Measurements from ENCODE around the gene CD19.

Gene CD19

GRCh38 chr16:28891964-28892890, 39.5 kb upstream of the CD19 start:
- DNase-seq (ENCODE audit: low read depth, low spot score): no peak
- TF ChIP-seq CTCF (IDR thresholded peaks at IDR 0.05; ENCODE audit: insufficient read depth, low read length, missing control alignments): no peak
- CTCF ChIA-PET: no interaction called here
- no peak overlapping the region for H3K4me3 ChIP-seq (ENCODE audit: low read depth, low read length)
- POLR2A ChIA-PET: no interaction called here

- H3K4me3 ChIP-seq (ENCODE audit: low read depth, low read length): no peak overlapping the region
- no peak for TF ChIP-seq CTCF (IDR thresholded peaks at IDR 0.05; ENCODE audit: insufficient read depth, low read length, missing control alignments)
- CTCF ChIA-PET: no interaction called here
- no peak for DNase-seq (ENCODE audit: low read depth, low spot score)
- POLR2A ChIA-PET: no interaction called here
Observed at GRCh38 chr16:28893291-28893690, 38.5 kb upstream of the CD19 start.

- TF ChIP-seq CTCF (IDR thresholded peaks at IDR 0.05; ENCODE audit: insufficient read depth, low read length, missing control alignments): no peak
- no peak for DNase-seq (ENCODE audit: low read depth, low spot score)
- POLR2A ChIA-PET: no interaction called here
- CTCF ChIA-PET: no interaction called here
- H3K4me3 ChIP-seq (ENCODE audit: low read depth, low read length): no peak overlapping the region
Observed at GRCh38 chr16:28895609-28896008, 36.2 kb upstream of the CD19 start.

GRCh38 chr16:28897826-28898225, 33.9 kb upstream of the CD19 start:
- CTCF ChIA-PET: interaction anchor here (1.4 kb wide), 1 partner anchor 24 kb away, joined by 3 read pairs; no protein-coding TSS in a partner anchor
- POLR2A ChIA-PET: no interaction called here
- H3K4me3 ChIP-seq (ENCODE audit: low read depth, low read length): no peak overlapping the region
- no peak for DNase-seq (ENCODE audit: low read depth, low spot score)
- TF ChIP-seq CTCF (IDR thresholded peaks at IDR 0.05; ENCODE audit: insufficient read depth, low read length, missing control alignments): no peak

- DNase-seq (ENCODE audit: low read depth, low spot score): no peak
- no peak overlapping the region for H3K4me3 ChIP-seq (ENCODE audit: low read depth, low read length)
- POLR2A ChIA-PET: no interaction called here
- no peak for TF ChIP-seq CTCF (IDR thresholded peaks at IDR 0.05; ENCODE audit: insufficient read depth, low read length, missing control alignments)
- CTCF ChIA-PET: no interaction called here
Observed at GRCh38 chr16:28898266-28898665, 33.5 kb upstream of the CD19 start.

- H3K4me3 ChIP-seq (ENCODE audit: low read depth, low read length): no peak overlapping the region
- TF ChIP-seq CTCF (IDR thresholded peaks at IDR 0.05; ENCODE audit: insufficient read depth, low read length, missing control alignments): no peak
- ChIA-PET CTCF (no interaction called here), POLR2A (no interaction called here)
- no peak for DNase-seq (ENCODE audit: low read depth, low spot score)
Observed at GRCh38 chr16:28898942-28899341, 32.8 kb upstream of the CD19 start.
